ENCODE measurements around the gene ADH6.
"Not testable (repeated sequence)": the region's sequence is repeated elsewhere in the genome, so short reads cannot be mapped to it uniquely, and the experiment has no call there.

Gene ADH6

GRCh38 chr4:99190336-99190735 lies 28.7 kb downstream of the ADH6 start:
- DNase-seq (ENCODE audit: low read depth), result no peak

DNA sequence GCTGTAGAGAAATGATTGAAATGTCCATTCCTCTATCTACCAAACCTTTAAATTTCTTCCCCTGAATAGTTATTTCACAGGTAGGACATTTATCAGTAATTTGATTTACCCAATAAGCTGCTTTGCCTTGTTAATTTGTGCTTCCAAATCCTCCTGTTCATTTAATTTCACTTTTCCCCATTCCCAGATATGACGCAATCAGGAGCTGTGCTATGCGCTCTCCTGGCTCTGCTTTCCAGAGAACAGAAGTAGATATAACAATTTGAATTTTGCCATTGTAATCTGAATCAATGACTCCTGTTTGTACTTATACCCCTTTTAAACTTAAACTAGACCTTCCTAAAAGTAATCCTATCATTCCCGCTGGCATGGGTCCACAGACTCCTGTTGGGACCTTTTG lies 29.1 kb downstream of the ADH6 start:
- DNase-seq (ENCODE audit: low read depth), result not testable (repeated sequence)

DNA sequence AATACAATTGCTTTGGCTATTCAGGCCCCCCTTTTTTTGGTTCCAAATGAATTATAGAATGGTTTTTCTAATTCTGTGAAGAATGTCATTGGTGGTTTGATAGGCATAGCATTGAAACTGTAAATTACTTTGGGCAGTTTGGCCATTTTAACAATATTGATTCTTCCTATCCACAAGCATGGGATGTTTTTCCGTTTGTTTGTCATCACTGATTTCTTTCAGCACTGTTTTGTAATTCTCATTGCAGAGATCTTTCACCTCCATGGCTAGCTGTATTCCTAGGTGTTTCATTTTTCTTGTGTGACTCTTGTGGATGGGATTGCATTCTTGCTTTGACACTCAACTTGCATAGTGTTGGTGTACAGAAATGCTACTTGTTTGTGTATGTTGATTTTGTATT lies 33.0 kb downstream of the ADH6 start:
- no peak for DNase-seq (ENCODE audit: low read depth)

GRCh38 chr4:99185581-99185980 lies 33.5 kb downstream of the ADH6 start:
- no peak for DNase-seq (ENCODE audit: low read depth)

GRCh38 chr4:99180382-99181070 lies 38.5 kb downstream of the ADH6 start:
- no peak for DNase-seq (ENCODE audit: low read depth)

DNA sequence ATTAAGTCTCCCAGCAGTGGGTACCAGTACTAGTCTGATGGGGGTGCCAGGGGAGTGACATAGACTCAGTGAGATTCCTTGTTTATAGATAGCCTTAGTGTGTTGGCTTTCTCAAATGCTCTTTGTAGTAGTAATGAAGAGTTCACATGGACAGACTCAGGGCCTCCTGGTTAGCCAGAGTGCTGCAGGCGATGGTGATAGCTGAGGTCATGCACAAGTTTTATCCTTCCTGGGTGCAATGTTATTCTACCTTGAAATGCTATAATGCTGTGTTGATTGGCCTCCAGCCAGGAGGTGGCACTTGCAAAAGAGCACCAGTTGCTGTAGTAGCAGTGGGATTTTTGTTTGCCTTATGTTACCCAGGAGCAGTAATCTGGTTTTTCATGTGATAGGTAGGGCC lies 39.4 kb downstream of the ADH6 start:
- DNase-seq (ENCODE audit: low read depth), result no peak

- no peak for DNase-seq (ENCODE audit: low read depth)
These were observed 39.9 kb downstream of the ADH6 start for GRCh38 chr4:99179178-99179577.

GRCh38 chr4:99166544-99166943 lies 52.5 kb downstream of the ADH6 start:
- DNase-seq (ENCODE audit: low read depth), result no peak

GRCh38 chr4:99165978-99166377 lies 53.1 kb downstream of the ADH6 start:
- no peak for DNase-seq (ENCODE audit: low read depth)

GRCh38 chr4:99161373-99162099 lies 57.5 kb downstream of the ADH6 start:
- DNase-seq (ENCODE audit: low read depth), result no peak

DNA sequence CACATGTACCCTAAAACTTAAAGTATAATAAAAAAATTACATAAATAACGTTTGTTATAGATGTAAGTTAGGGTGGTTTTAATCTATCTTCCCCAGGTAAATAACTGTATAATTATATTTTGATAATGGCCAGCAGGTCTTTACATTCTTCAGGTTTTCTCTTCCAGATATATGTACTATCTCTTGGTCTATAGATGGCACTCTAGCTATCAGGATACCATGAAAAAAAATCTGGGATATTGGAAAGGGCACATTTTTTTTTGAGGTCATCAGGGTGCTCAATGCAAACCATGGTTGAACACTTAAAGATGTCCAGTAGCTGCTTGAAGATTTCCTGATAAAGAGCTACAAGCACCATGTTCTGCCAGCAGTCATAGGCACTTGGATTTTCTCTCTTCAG lies 59.3 kb downstream of the ADH6 start:
- no peak for DNase-seq (ENCODE audit: low read depth)

DNA sequence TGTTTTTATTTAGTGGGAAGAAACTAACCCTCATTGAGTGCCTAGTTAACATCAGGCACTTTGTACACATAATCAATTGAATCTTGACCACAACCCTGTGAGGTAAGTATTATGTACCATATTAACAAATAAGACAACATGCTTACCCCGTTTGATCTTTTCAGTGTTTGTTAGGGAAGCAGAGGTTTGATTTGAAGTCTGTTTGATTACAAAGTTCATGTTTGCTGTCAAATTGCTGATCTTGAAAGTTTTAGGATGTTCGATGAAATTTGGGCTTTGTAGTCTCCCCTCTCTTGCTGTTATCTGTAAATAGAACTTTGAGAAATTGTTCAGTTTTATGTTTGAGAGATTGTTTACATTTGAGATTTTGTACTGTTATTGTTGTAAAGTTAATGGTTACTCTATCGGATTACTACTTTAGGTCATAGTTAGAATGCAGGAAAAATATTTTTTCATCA lies 61.5 kb downstream of the ADH6 start:
- DNase-seq (ENCODE audit: low read depth), result no peak

DNA sequence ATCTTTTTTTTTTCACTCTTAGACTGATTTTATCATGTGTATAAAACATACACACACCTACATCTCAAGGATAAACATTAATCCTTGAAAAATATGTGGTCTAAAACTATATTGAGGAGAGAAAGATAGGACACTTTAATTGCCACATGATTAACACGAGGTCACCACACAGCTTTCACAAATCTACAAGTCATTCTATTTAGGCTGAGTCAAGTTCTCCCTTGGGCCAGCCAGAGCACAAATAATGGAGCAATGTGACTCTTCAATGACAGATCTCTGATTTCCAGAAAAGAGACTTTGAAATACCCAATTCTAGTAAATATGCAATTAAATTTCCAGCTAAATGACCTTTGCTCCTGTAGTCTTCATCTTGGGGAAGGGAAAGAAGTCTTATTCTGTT lies 62.1 kb downstream of the ADH6 start:
- DNase-seq (ENCODE audit: low read depth), result no peak

- DNase-seq (ENCODE audit: low read depth), result no peak
These were observed 64.2 kb downstream of the ADH6 start for GRCh38 chr4:99154658-99155342.

All from activated T-helper 1 cell treated with Interleukin-2 at 50 U/mL for 16 hours (primary cell).